ENCODE measurements around the gene EXOSC5. TPM values are rescaled to one million over a fixed set of nuclear protein-coding genes. Genes with fewer than 3 reads are reported as not detected.
A peak's percentile ranks its signal among the peaks of the same experiment; 100 is the strongest.

The EXOSC5 gene
- total and polyA plus RNA-seq, 9 donors: 8.7 to 24.6 (median 18.6) TPM

DNA sequence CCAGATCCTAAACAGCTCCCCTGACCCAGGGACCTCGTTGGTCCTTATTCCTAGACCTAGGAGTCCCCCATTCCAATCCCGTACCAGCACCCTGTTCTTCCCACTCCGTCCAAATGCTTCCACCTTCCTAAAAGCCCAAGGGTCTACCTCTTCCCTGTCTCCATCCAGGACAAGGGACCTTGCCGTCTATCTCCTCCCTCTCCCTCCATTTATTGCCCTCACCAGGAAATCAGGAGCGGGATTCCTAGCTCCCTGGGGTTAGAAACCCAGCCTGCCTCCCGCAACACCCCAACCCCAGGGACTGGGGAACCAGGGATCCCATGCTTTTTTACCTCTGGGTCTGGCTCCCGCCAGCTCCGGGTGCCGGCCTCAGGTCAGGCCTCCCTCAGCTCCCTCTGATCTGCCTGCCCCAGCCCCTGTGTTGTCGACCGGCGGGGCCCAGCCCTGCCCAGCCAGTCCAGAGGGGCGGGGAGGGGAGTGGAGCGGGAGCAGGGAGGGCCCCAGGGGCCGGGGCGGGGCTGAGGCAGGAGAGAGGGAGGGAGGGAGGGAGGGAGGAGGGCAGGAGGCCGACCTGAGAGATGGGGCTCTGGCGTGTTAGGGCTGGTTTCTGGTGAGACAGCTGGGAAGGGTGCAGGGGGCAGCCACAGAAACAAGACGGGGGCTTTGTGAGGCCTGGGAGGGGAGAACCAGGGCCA lies 29.9 kb upstream of the EXOSC5 start, which contains the start of gene B3GNT8:
B3GNT8 (minus strand) TSS at position 423 of the 695 bp plus-strand sequence. CDS start 596 bp downstream, outside the sequence.
- no peaks in the 10 kb centered on the region for H3K9me3 ChIP-seq (replicated peaks; ENCODE audit: control insufficient read depth, low read depth, low read length)
- 8% methylated on average over 17 of the region's 19 CpGs for WGBS (ENCODE audit: insufficient coverage)
- no peaks in the 10 kb centered on the region for H3K27me3 ChIP-seq (ENCODE audit: control insufficient read depth, insufficient read depth, low read length)
- H3K4me1 ChIP-seq (ENCODE audit: control insufficient read depth, insufficient read depth, low read length): peaks cover 25% of the 10 kb centered on the region
- H3K4me3 ChIP-seq (ENCODE audit: low read length): peak within 1 kb of the TSS; percentile 36
- peaks cover 55% of the 10 kb centered on the region for H3K36me3 ChIP-seq (ENCODE audit: control insufficient read depth, insufficient read depth, low read length)
- peak; percentile 83 for DNase-seq
- H3K27ac ChIP-seq (ENCODE audit: low read length): peak within 1 kb of the TSS; percentile 42

DNA sequence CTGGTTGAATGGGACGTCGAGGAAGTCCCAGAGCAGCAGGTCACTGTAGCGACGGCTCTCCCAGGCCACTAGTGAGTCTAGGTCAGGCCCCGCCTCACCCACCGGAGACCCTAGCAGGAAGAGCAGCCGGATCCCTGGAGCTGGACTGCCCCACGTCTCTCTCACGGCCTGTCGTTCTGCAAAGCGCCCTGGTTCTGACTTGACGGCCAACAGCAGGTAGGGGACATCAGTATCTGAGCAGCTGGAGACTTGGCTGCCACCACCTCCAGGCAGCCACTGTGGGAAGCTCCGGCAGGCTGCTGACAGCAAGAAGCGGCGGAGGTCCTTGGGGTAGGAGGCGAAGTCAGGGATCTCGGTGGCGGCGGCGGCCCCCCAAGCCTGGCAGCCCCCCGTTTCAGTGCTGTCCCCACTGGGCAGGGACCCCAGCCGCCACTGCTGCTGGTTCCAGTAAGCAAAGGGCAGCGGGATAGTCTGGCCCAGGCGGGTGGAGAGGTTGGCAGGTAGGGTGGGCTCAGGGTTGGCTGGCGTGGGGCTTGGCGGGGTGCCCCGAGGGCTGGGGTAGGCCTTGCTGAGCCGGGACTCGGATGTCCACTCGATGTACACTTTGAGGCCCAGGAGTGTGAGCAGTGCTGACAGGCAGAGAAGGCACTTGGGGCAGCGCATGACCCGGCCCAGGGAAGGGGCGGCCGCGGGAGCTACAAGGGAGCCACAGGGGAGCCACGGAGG lies 29.1 kb upstream of the EXOSC5 start:
- no peak for DNase-seq
- WGBS (ENCODE audit: insufficient coverage): 73% methylated on average over 32 of the region's 36 CpGs
- Histone ChIP-seq H3K4me1 (ENCODE audit: control insufficient read depth, insufficient read depth, low read length) (peaks cover 25% of the 10 kb centered on the region), H3K27me3 (ENCODE audit: control insufficient read depth, insufficient read depth, low read length) (no peaks in the 10 kb centered on the region), H3K27ac (ENCODE audit: low read length) (no peak overlapping the region), H3K36me3 (ENCODE audit: control insufficient read depth, insufficient read depth, low read length) (peaks cover 53% of the 10 kb centered on the region), H3K9me3 (replicated peaks; ENCODE audit: control insufficient read depth, low read depth, low read length) (no peaks in the 10 kb centered on the region), H3K4me3 (ENCODE audit: low read length) (peak overlapping the region; percentile 36)

DNA sequence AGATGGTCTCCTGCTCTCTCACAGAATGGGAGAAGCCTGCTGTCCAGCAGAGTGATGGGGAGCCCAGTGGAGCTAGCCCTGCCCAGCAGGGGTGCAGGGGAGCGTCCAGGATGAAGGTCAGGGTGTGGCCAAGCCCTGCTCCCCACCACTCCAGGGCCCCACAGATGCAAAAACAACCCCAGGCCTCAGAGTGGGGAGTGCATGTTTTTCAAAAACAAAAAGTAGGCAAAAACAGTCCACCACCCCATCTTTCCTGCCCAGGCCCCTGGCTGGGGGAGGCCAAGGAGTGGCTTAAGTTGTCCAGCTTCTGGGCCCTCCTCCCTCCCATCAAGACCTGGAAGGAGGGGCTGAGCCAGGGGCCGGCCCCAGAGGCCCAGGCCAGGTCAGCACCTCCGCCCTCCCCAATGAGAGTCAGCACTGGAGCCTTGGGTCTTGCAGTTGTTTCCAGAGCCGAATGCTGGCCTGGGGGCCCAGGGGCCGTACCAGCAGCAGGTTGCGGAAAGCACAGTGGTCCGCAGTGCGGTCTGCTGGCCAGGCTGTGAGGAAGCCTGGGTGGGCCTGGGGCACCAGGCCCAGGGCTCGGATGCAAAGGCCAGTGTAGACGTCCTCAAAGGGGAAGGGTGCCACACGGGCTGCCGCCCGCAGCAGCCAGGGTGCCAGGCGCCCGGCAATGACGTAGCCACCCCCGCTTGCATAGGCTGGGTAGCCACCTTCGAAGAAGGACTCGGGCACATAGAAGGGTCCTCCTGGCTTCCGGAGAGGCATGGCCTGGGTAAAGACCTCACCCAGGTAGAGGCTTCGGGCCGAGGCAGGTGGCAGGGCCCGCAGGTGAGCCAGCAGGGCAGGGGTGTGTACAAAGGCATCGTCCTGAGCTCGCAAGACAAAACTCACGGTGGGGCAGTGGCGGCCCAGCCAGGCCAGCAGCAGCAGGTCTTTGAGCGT lies 28.3 kb upstream of the EXOSC5 start:
- 84% methylated on average over 27 of the region's 28 CpGs for WGBS (ENCODE audit: insufficient coverage)
- Histone ChIP-seq H3K27ac (ENCODE audit: low read length) (no peak overlapping the region), H3K4me1 (ENCODE audit: control insufficient read depth, insufficient read depth, low read length) (peaks cover 25% of the 10 kb centered on the region), H3K27me3 (ENCODE audit: control insufficient read depth, insufficient read depth, low read length) (no peaks in the 10 kb centered on the region), H3K9me3 (replicated peaks; ENCODE audit: control insufficient read depth, low read depth, low read length) (no peaks in the 10 kb centered on the region), H3K36me3 (ENCODE audit: control insufficient read depth, insufficient read depth, low read length) (peaks cover 55% of the 10 kb centered on the region), H3K4me3 (ENCODE audit: low read length) (no peak overlapping the region)
- no peak for DNase-seq

GRCh38 chr19:41424335-41425173 lies 27.4 kb upstream of the EXOSC5 start:
- Histone ChIP-seq H3K4me1 (ENCODE audit: control insufficient read depth, insufficient read depth, low read length) (peaks cover 25% of the 10 kb centered on the region), H3K27me3 (ENCODE audit: control insufficient read depth, insufficient read depth, low read length) (no peaks in the 10 kb centered on the region), H3K27ac (ENCODE audit: low read length) (no peak overlapping the region), H3K36me3 (ENCODE audit: control insufficient read depth, insufficient read depth, low read length) (peaks cover 62% of the 10 kb centered on the region), H3K4me3 (ENCODE audit: low read length) (no peak overlapping the region), H3K9me3 (replicated peaks; ENCODE audit: control insufficient read depth, low read depth, low read length) (no peaks in the 10 kb centered on the region)
- DNase-seq: no peak
- WGBS (ENCODE audit: insufficient coverage): 71% methylated on average over 14 of the region's 21 CpGs

- WGBS (ENCODE audit: insufficient coverage): 94% methylated on average over 12 of the region's 12 CpGs
- peaks cover 15% of the 10 kb centered on the region for H3K4me1 ChIP-seq (ENCODE audit: control insufficient read depth, insufficient read depth, low read length)
- DNase-seq: no peak
- H3K4me3 ChIP-seq (ENCODE audit: low read length): no peak overlapping the region
- no peaks in the 10 kb centered on the region for H3K27me3 ChIP-seq (ENCODE audit: control insufficient read depth, insufficient read depth, low read length)
- H3K36me3 ChIP-seq (ENCODE audit: control insufficient read depth, insufficient read depth, low read length): peaks cover 66% of the 10 kb centered on the region
- H3K9me3 ChIP-seq (replicated peaks; ENCODE audit: control insufficient read depth, low read depth, low read length): no peaks in the 10 kb centered on the region
- no peak overlapping the region for H3K27ac ChIP-seq (ENCODE audit: low read length)
Measured at GRCh38 chr19:41422955-41423354, 25.8 kb upstream of the EXOSC5 start.

DNA sequence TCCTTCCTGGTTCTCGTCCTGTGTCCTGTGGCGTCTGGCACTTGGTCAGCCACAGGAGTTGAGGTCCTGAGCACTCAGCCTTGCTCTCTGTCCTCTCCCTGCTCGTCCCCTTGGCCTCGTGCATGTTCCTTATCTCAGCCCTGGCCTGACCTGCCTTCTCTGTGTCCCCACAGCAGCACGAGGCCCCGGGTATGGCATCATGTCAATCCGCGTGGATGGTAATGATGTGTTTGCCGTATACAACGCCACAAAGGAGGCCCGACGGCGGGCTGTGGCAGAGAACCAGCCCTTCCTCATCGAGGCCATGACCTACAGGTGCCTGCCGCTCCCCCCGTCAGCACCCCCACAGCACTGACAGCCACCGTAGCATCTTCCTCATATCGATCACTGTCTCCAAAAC lies 25.3 kb upstream of the EXOSC5 start:
- 83% methylated on average over 18 of the region's 18 CpGs for WGBS (ENCODE audit: insufficient coverage)
- Histone ChIP-seq H3K36me3 (ENCODE audit: control insufficient read depth, insufficient read depth, low read length) (peaks cover 68% of the 10 kb centered on the region), H3K4me3 (ENCODE audit: low read length) (no peak overlapping the region), H3K27me3 (ENCODE audit: control insufficient read depth, insufficient read depth, low read length) (no peaks in the 10 kb centered on the region), H3K27ac (ENCODE audit: low read length) (no peak overlapping the region), H3K4me1 (ENCODE audit: control insufficient read depth, insufficient read depth, low read length) (peaks cover 10% of the 10 kb centered on the region), H3K9me3 (replicated peaks; ENCODE audit: control insufficient read depth, low read depth, low read length) (no peaks in the 10 kb centered on the region)
- no peak for DNase-seq

DNA sequence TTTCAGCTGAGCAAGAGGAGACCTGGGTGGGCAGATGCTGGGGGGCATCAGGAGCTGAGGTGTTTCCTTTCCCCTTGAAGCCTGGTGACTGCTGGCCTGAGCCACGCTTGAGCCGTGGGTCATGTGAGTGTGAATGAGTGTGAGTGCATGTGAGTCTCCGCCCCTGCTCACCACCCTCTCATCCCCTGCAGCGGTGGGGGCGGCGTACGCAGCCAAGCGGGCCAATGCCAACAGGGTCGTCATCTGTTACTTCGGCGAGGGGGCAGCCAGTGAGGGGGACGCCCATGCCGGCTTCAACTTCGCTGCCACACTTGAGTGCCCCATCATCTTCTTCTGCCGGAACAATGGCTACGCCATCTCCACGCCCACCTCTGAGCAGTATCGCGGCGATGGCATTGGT lies 24.8 kb upstream of the EXOSC5 start:
- Histone ChIP-seq H3K4me1 (ENCODE audit: control insufficient read depth, insufficient read depth, low read length) (peaks cover 7% of the 10 kb centered on the region), H3K36me3 (ENCODE audit: control insufficient read depth, insufficient read depth, low read length) (peaks cover 72% of the 10 kb centered on the region), H3K27ac (ENCODE audit: low read length) (no peak overlapping the region), H3K4me3 (ENCODE audit: low read length) (no peak overlapping the region), H3K27me3 (ENCODE audit: control insufficient read depth, insufficient read depth, low read length) (no peaks in the 10 kb centered on the region), H3K9me3 (replicated peaks; ENCODE audit: control insufficient read depth, low read depth, low read length) (no peaks in the 10 kb centered on the region)
- no peak for DNase-seq
- 92% methylated on average over 17 of the region's 20 CpGs for WGBS (ENCODE audit: insufficient coverage)

DNA sequence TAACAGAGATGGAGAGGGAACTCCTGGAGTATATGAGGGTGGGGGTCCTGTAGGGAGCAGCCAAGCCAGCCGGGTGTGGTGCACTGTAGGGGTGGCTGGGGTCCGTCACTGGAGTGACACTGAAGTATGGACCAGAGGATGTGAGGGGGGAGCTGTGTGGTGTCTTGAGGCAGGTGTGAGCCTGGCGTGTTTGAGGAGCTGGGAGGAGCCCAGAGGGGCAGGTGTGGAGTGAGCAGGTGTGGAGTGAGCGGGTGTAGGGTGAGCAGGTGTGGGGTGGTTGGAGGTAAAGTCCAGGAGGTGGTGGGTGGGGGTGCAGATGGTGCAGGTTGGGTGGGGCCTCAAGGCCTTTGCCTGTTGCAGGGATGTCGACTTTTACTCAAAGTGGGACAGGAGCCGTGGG lies 24.2 kb upstream of the EXOSC5 start:
- WGBS (ENCODE audit: insufficient coverage): 87% methylated on average over 6 of the region's 6 CpGs
- no peak overlapping the region for H3K27ac ChIP-seq (ENCODE audit: low read length)
- peaks cover under 1% of the 10 kb centered on the region for H3K4me1 ChIP-seq (ENCODE audit: control insufficient read depth, insufficient read depth, low read length)
- H3K9me3 ChIP-seq (replicated peaks; ENCODE audit: control insufficient read depth, low read depth, low read length): no peaks in the 10 kb centered on the region
- no peak for DNase-seq
- H3K36me3 ChIP-seq (ENCODE audit: control insufficient read depth, insufficient read depth, low read length): peaks cover 73% of the 10 kb centered on the region
- no peaks in the 10 kb centered on the region for H3K27me3 ChIP-seq (ENCODE audit: control insufficient read depth, insufficient read depth, low read length)
- no peak overlapping the region for H3K4me3 ChIP-seq (ENCODE audit: low read length)

- peaks cover 70% of the 10 kb centered on the region for H3K36me3 ChIP-seq (ENCODE audit: control insufficient read depth, insufficient read depth, low read length)
- H3K4me3 ChIP-seq (ENCODE audit: low read length): no peak overlapping the region
- peak; percentile 53 for DNase-seq
- H3K27ac ChIP-seq (ENCODE audit: low read length): no peak overlapping the region
- H3K27me3 ChIP-seq (ENCODE audit: control insufficient read depth, insufficient read depth, low read length): no peaks in the 10 kb centered on the region
- H3K4me1 ChIP-seq (ENCODE audit: control insufficient read depth, insufficient read depth, low read length): peaks cover 2% of the 10 kb centered on the region
- 80% methylated on average over 5 of the region's 8 CpGs for WGBS (ENCODE audit: insufficient coverage)
- H3K9me3 ChIP-seq (replicated peaks; ENCODE audit: control insufficient read depth, low read depth, low read length): no peaks in the 10 kb centered on the region
Measured at GRCh38 chr19:41420101-41420880, 23.1 kb upstream of the EXOSC5 start.
